Caco-2 (cell line): Measurements from ENCODE around the gene ARHGAP24. TPM values are rescaled to one million over a fixed set of nuclear protein-coding genes. Genes with fewer than 3 reads are reported as not detected.

Experiments used
- BruUV-seq: library from RNA; stranded (reverse); fragments of 400-500 nt; replicated peaks from 2 replicates; lab custom pipeline; 2021; lab: Mats Ljungman, UMichigan
- CTCF ChIA-PET: fragments of 300-600 bp; sonication (Branson Sonifier 250); formaldehyde crosslinking; loops from one replicate; lab custom pipeline; 2022; ENCODE audit warnings: antibody characterized with exemption; lab: Charles Lee
- POLR2A ChIA-PET: fragments of 300-600 bp; sonication (Branson Sonifier 250); formaldehyde crosslinking; loops from one replicate; lab custom pipeline; 2022; ENCODE audit warnings: antibody characterized with exemption; lab: Charles Lee
- DNase-seq, 2 experiments: peaks; one replicate each; pipeline versions ENCODE4 v3.0.0 to v3.0.0-alpha.2; 2020 to 2022
- H3K27me3 ChIP-seq: replicated peaks from 2 replicates; pipeline ENCODE4 v1.6.0; 2011; ENCODE audit warnings: low read length; ENCODE audit not compliant: control insufficient read depth, insufficient read depth
- H3K36me3 ChIP-seq: 2 replicates; pipeline ENCODE4 v1.5.1; 2011; ENCODE audit warnings: low read length; ENCODE audit not compliant: control insufficient read depth, insufficient read depth
- H3K4me1 ChIP-seq: fragments of 250-450 bp; sonication (Bioruptor Pico); 2 replicates; pipeline ENCODE4 v1.5.1; 2020; ENCODE audit warnings: mild to moderate bottlenecking
- H3K4me3 ChIP-seq: 2 replicates; pipeline ENCODE4 v1.5.1; 2011; ENCODE audit warnings: low read depth, mild to moderate bottlenecking, control low read depth, low read length
- H3K9me3 ChIP-seq: fragments of 250-450 bp; sonication (Bioruptor Pico); 2 replicates; pipeline ENCODE4 v1.5.1; 2020; ENCODE audit warnings: mild to moderate bottlenecking, moderate library complexity
- H3K27ac Mint-ChIP-seq: one replicate; pipeline ENCODE4 v1.8.0; 2022; ENCODE audit warnings: mixed read lengths; ENCODE audit not compliant: unreplicated experiment
- H3K27me3 Mint-ChIP-seq: one replicate; pipeline ENCODE4 v1.8.0; 2022; ENCODE audit warnings: mixed read lengths; ENCODE audit not compliant: insufficient read depth, unreplicated experiment
- H3K36me3 Mint-ChIP-seq: one replicate; pipeline ENCODE4 v1.8.0; 2022; ENCODE audit warnings: mild to moderate bottlenecking, mixed read lengths; ENCODE audit not compliant: insufficient read depth, unreplicated experiment
- H3K4me1 Mint-ChIP-seq: one replicate; pipeline ENCODE4 v1.8.0; 2022; ENCODE audit warnings: low read depth, mixed read lengths; ENCODE audit not compliant: unreplicated experiment
- H3K4me3 Mint-ChIP-seq: one replicate; pipeline ENCODE4 v1.8.0; 2022; ENCODE audit warnings: mild to moderate bottlenecking, moderate library complexity, mixed read lengths; ENCODE audit not compliant: unreplicated experiment
- H3K9me3 Mint-ChIP-seq: one replicate; pipeline ENCODE4 v1.8.0; 2022; ENCODE audit warnings: mixed read lengths; ENCODE audit not compliant: unreplicated experiment
- intact Hi-C: fragments of 100-400 bp; cut with micrococcal nuclease; formaldehyde crosslinking; loops from one replicate; pipeline ENCODE4 v1.10.0; 2022; ENCODE audit not compliant: unreplicated experiment
- total RNA-seq: library from RNA; stranded (reverse); gene quantifications from 2 replicates; pipeline ENCODE4 v1.2.3, GENCODE V29; 2022
- TF ChIP-seq, protein P1 (sequence below), 2 experiments: fragments of 200-600 bp in 1 of 2; IDR thresholded peaks; 1 replicate in 1 of 2; 2 replicates in 1 of 2; pipeline versions ENCODE4 v1.5.1 to v1.8.0; 2011 to 2022; ENCODE audit warnings: antibody characterized with exemption in 1 of 2, control low read depth in 1 of 2, inconsistent platforms in 1 of 2, low read depth in 1 of 2, low read length in 1 of 2, mild to moderate bottlenecking in 1 of 2, moderate library complexity in 1 of 2; ENCODE audit not compliant: insufficient read depth in 1 of 2, severe bottlenecking in 1 of 2, unreplicated experiment in 1 of 2

ARHGAP24 gene
- total RNA-seq, 1 experiment from 2014 or later, result 2.8 TPM

DNA sequence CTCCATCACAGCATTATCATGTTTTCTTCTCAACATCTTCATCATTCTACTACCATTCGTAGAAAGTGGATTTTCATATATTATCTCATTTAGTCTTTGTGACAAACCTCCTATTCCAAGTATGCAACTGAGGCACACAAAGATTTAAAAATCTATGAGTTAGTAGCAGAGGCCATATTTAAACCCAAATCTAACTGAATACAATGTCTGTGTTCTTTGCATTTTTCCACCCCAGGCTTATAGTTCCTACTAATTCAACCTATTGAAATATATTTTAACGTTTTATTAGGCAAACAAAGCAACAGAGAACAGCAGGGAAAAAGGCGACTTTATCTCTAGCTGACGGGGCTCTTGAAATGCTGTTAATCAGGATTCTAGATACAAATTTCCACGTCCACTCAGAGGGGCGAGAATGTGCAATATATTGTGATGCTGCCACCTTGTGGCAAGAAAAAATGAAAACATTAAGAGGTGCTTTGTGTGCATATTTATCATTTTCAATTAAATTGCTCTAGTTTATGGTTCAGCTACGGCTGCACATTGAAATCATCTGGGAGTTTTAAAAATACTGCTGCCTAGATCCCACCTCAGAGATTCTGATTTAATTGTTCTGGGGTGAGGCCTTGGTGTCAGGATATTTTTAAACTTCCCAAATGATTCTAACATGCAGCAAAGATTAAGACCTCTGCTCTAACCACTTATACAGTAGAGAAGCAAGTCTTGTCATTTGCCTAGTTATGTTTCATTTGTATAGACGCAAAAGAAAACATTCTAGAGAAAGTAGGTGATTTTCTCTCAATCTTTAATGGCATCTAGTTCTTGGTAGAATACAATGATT is 569.0 kb downstream of the ARHGAP24 start:
- TF ChIP-seq, protein P1, sequence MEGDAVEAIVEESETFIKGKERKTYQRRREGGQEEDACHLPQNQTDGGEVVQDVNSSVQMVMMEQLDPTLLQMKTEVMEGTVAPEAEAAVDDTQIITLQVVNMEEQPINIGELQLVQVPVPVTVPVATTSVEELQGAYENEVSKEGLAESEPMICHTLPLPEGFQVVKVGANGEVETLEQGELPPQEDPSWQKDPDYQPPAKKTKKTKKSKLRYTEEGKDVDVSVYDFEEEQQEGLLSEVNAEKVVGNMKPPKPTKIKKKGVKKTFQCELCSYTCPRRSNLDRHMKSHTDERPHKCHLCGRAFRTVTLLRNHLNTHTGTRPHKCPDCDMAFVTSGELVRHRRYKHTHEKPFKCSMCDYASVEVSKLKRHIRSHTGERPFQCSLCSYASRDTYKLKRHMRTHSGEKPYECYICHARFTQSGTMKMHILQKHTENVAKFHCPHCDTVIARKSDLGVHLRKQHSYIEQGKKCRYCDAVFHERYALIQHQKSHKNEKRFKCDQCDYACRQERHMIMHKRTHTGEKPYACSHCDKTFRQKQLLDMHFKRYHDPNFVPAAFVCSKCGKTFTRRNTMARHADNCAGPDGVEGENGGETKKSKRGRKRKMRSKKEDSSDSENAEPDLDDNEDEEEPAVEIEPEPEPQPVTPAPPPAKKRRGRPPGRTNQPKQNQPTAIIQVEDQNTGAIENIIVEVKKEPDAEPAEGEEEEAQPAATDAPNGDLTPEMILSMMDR (IDR thresholded peaks at IDR 0.05; ENCODE audit: insufficient read depth in 1 of 2, low read depth in 1 of 2, low read length in 1 of 2, severe bottlenecking in 1 of 2, unreplicated experiment in 1 of 2), result peak; percentile 49 to 55
- no peaks in the 10 kb centered on the region for H3K4me1 Mint-ChIP-seq
- H3K27me3 Mint-ChIP-seq, result peaks cover 11% of the 10 kb centered on the region
- no peak overlapping the region for H3K4me3 ChIP-seq
- no TSS peak for BruUV-seq
- H3K4me3 Mint-ChIP-seq, result no peak overlapping the region
- H3K36me3 Mint-ChIP-seq, result no peaks in the 10 kb centered on the region
- H3K4me1 ChIP-seq, result 0 out of 2 replicates have a peak, but pooled peaks cover 2% of the 10 kb centered on the region
- no peaks in the 10 kb centered on the region for H3K9me3 ChIP-seq
- H3K27me3 ChIP-seq, result no peaks in the 10 kb centered on the region
- H3K36me3 ChIP-seq, result no peaks in the 10 kb centered on the region
- DNase-seq, result peak in 1 of 2 experiments; percentile 49
- POLR2A ChIA-PET, result no interaction called here
- CTCF ChIA-PET, result interaction anchor here (1.4 kb wide), 1 partner anchor 247 kb away, joined by 8 read pairs; no protein-coding TSS in a partner anchor
- no peaks in the 10 kb centered on the region for H3K9me3 Mint-ChIP-seq
- intact Hi-C loops, result loop anchor here (1.0 to 5.0 kb wide), 3 partner anchors 77 to 287 kb away; no protein-coding TSS in a partner anchor
- no peak overlapping the region for H3K27ac Mint-ChIP-seq

DNA sequence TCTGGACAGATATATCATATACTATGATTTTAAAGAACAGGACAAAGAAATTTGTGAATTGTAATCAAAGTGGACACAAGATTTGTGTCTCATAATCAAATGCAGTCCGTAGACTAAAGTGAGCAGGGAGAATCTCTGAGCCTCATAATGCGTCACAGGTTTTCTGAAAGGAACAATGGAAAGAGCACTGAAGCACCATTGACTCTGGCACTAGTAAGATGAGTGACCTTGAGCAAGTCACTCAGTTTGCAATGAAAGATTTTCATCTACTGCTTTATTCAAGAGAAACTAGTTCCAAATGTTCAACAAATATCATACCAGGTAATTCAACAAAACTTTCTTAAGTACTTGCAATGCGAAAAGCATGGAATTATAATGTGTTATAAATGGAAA is 569.6 kb downstream of the ARHGAP24 start:
- intact Hi-C loops, result loop anchor here (1.0 to 5.0 kb wide), 3 partner anchors 77 to 287 kb away; no protein-coding TSS in a partner anchor
- no peaks in the 10 kb centered on the region for H3K27me3 ChIP-seq
- no peak overlapping the region for H3K4me3 ChIP-seq
- Mint-ChIP-seq H3K4me1 (no peaks in the 10 kb centered on the region), H3K27ac (no peak overlapping the region), H3K9me3 (no peaks in the 10 kb centered on the region), H3K27me3 (peaks cover 11% of the 10 kb centered on the region), H3K36me3 (no peaks in the 10 kb centered on the region), H3K4me3 (no peak overlapping the region)
- ChIA-PET POLR2A (no interaction called here), CTCF (interaction anchor here (1.4 kb wide), 1 partner anchor 248 kb away, joined by 8 read pairs; no protein-coding TSS in a partner anchor)
- BruUV-seq, result no TSS peak
- no peaks in the 10 kb centered on the region for H3K9me3 ChIP-seq
- TF ChIP-seq, protein P1 (IDR thresholded peaks at IDR 0.05; ENCODE audit: insufficient read depth in 1 of 2, low read depth in 1 of 2, low read length in 1 of 2, severe bottlenecking in 1 of 2, unreplicated experiment in 1 of 2), result no peak
- H3K36me3 ChIP-seq, result no peaks in the 10 kb centered on the region
- no peak for DNase-seq
- 0 out of 2 replicates have a peak, but pooled peaks cover 2% of the 10 kb centered on the region for H3K4me1 ChIP-seq

DNA sequence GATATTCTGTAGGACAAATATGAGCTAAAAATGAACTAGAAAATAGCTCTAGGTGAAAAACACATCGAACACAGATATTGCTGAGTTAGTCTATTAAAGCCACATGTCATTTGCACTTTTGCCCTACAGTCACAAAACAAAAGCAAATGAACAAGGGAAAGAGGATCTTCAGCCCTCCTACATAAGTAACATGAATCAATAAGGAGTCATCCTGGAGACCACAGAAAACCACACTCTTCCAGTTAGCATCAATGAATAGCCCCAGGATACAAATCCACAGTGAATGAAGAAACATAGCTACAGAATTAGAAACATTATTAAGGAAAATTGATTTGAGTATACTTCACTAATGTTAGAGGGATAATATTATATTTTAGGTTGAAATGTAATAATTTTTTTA is 573.5 kb downstream of the ARHGAP24 start:
- Mint-ChIP-seq H3K9me3 (no peaks in the 10 kb centered on the region), H3K27ac (no peak overlapping the region), H3K4me3 (no peak overlapping the region), H3K27me3 (peaks cover 9% of the 10 kb centered on the region), H3K36me3 (no peaks in the 10 kb centered on the region), H3K4me1 (no peaks in the 10 kb centered on the region)
- Histone ChIP-seq H3K9me3 (no peaks in the 10 kb centered on the region), H3K36me3 (no peaks in the 10 kb centered on the region), H3K4me3 (no peak overlapping the region), H3K4me1 (0 out of 2 replicates have a peak, but pooled peaks cover 2% of the 10 kb centered on the region), H3K27me3 (no peaks in the 10 kb centered on the region)
- BruUV-seq, result no TSS peak
- ChIA-PET POLR2A (no interaction called here), CTCF (no interaction called here)
- TF ChIP-seq, protein P1 (IDR thresholded peaks at IDR 0.05; ENCODE audit: insufficient read depth in 1 of 2, low read depth in 1 of 2, low read length in 1 of 2, severe bottlenecking in 1 of 2, unreplicated experiment in 1 of 2), result no peak
- DNase-seq, result no peak
- intact Hi-C loops, result no loop called here
